Panc1 (cell line): ENCODE measurements around the gene KIF26A.

Experiments used
- POLR2AphosphoS5 ChIP-seq: IDR thresholded peaks from 2 replicates; pipeline ENCODE4 v1.6.1; 2012; ENCODE audit warnings: mild to moderate bottlenecking, low read depth, low read length, moderate library complexity
- SIN3A ChIP-seq: IDR thresholded peaks from 2 replicates; pipeline ENCODE4 v1.6.1; 2012; ENCODE audit warnings: low read depth, mild to moderate bottlenecking, low read length, moderate library complexity, borderline replicate concordance; ENCODE audit not compliant: insufficient read depth
- TF ChIP-seq, protein P1 (sequence below), 2 experiments: IDR thresholded peaks; 2 replicates each; pipeline ENCODE4 v1.6.1; 2011 to 2012; ENCODE audit warnings: low read depth in 2 of 2, control low read depth in 1 of 2, low read length in 1 of 2, mild to moderate bottlenecking in 1 of 2, moderate library complexity in 1 of 2; ENCODE audit not compliant: insufficient read depth in 1 of 2
- TF ChIP-seq, protein P2 (sequence below): fragments of 450-650 bp; IDR thresholded peaks from 2 replicates; pipeline ENCODE4 v1.5.1; 2017; ENCODE audit warnings: mild to moderate bottlenecking

DNA sequence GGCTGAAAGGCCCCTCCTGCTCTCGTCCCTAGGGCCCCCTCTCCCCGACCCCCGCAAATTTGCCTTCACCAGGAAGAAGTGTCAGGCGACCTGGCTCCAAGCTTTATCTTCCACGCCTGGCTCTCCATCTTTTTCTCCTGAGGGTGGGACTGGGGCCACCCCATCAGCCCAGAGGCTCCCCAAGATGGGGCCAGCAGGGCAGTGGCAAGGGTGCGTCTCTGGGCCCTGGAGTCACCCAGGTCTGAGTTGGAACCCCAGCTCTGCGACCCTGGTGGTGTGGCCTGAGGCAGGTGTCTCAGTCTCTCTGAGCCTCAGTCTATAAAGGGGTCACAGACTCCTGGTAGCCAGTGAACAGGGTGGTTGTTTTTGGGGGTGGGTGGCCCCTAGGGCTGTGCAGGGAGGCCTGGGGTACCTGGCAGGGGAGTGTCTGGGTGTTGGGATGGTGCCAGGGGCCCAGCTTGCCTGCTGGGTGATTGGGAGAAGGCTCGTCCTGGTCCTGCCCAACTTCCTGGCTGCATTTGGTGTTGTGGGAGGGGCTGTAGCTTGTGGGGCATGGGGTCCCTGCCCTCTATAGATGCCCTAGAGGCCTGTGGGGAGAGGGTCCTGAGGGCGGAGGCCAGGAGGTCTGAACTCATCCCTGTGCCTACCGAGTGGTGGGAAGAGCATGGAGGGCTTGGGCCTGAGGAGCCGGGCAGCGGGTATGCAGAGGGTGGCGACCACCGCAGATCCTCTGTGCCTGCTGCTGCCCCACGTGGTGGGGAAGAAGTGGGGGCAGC is 7.6 kb downstream of the KIF26A start:
- TF ChIP-seq, protein P1, sequence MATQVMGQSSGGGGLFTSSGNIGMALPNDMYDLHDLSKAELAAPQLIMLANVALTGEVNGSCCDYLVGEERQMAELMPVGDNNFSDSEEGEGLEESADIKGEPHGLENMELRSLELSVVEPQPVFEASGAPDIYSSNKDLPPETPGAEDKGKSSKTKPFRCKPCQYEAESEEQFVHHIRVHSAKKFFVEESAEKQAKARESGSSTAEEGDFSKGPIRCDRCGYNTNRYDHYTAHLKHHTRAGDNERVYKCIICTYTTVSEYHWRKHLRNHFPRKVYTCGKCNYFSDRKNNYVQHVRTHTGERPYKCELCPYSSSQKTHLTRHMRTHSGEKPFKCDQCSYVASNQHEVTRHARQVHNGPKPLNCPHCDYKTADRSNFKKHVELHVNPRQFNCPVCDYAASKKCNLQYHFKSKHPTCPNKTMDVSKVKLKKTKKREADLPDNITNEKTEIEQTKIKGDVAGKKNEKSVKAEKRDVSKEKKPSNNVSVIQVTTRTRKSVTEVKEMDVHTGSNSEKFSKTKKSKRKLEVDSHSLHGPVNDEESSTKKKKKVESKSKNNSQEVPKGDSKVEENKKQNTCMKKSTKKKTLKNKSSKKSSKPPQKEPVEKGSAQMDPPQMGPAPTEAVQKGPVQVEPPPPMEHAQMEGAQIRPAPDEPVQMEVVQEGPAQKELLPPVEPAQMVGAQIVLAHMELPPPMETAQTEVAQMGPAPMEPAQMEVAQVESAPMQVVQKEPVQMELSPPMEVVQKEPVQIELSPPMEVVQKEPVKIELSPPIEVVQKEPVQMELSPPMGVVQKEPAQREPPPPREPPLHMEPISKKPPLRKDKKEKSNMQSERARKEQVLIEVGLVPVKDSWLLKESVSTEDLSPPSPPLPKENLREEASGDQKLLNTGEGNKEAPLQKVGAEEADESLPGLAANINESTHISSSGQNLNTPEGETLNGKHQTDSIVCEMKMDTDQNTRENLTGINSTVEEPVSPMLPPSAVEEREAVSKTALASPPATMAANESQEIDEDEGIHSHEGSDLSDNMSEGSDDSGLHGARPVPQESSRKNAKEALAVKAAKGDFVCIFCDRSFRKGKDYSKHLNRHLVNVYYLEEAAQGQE (IDR thresholded peaks at IDR 0.05; ENCODE audit: insufficient read depth in 1 of 2, low read depth in 2 of 2, low read length in 1 of 2): no peak
- TF ChIP-seq, protein P2, sequence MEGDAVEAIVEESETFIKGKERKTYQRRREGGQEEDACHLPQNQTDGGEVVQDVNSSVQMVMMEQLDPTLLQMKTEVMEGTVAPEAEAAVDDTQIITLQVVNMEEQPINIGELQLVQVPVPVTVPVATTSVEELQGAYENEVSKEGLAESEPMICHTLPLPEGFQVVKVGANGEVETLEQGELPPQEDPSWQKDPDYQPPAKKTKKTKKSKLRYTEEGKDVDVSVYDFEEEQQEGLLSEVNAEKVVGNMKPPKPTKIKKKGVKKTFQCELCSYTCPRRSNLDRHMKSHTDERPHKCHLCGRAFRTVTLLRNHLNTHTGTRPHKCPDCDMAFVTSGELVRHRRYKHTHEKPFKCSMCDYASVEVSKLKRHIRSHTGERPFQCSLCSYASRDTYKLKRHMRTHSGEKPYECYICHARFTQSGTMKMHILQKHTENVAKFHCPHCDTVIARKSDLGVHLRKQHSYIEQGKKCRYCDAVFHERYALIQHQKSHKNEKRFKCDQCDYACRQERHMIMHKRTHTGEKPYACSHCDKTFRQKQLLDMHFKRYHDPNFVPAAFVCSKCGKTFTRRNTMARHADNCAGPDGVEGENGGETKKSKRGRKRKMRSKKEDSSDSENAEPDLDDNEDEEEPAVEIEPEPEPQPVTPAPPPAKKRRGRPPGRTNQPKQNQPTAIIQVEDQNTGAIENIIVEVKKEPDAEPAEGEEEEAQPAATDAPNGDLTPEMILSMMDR: no peak
- TF ChIP-seq SIN3A (no peak), POLR2AphosphoS5 (no peak)
